Measurements from ENCODE around the gene ARL3.

ARL3 gene

DNA sequence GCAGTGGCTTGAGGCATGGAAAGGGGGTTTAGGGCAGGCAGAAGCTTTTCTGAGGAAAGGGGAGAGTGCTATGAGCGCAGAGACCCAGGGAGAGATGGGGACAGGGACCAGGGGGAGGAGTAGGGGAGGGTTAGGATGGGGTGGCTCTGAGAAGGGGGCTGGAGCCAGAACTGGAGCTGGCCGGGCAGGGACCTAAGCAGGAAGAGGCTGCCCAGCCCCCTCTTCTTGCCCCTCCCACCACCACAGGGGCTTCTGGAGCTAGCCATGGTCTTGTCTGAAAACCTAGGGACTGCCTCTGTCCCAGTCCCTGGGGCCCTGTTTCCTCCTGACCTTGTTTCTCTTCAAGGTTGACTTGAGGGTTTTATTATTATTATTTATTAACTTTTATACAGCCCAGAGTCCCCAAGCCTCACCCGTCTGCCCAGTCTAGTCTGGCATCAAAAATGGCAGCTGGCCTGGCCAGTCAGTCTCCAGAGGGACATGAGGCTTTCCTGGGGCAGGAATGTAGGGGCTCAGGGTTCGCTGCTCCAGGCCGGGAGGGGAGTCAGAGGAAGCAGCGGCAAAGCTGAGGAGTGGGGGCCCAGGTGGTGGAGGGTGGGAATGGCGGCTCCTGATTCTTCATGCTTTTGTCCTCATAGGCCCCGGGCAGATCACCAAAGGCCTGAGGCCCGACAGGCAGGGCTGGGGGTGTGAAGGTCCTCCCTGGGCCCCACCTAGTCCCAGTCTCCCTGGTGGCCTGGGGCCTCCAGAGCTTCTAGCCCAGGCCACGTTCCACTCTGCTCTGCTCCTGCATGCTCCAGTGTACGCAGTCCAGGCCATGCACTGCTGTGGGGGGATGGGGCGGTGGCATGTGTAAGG is 64.2 kb downstream of the ARL3 start:
- no peak for DNase-seq

DNA sequence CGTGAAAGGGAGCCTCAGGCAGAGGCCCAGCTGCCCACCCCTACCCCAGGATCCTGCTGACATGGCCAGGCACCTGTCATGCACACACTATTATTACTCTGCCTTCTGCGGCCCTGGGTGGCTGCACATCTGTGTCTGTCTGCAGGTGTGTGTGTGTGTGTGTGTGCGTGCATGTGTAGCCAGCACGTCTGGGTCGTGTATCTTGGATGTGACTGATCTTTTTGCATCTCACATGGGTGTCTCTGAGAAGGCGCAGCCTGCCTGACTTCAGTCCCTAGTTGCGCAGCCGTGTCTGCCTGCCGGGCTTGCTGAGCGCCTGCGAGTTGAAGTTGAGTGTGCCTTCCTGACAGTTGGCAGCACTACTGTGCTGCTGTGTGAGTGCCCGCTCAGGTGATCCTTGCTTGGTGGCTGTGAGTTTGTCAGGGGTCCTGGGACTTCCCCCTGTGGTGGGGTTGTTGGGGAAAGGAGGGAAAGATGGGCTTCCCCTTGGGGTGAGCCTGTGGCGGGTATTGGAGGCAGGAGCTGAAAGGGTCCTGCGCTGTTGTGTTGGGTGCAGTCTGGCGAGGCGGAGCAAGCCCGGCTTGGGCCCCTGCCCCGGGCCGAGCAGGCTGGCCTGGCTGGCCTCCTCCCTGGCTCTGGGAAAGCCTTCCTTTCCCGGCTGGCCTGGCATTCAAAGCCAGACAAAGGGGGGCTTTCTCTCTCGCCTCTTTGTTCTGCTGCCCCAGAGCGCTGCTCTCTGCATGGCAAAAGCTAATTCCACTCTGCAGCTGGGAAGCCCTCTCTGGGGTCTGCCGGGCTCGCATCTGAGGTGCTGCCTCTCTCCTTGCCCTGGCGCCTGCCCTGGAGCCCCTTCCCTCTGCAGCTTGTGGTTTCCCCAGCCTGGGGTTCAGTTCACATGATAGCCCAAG is 65.1 kb downstream of the ARL3 start:
- no peak for DNase-seq

DNA sequence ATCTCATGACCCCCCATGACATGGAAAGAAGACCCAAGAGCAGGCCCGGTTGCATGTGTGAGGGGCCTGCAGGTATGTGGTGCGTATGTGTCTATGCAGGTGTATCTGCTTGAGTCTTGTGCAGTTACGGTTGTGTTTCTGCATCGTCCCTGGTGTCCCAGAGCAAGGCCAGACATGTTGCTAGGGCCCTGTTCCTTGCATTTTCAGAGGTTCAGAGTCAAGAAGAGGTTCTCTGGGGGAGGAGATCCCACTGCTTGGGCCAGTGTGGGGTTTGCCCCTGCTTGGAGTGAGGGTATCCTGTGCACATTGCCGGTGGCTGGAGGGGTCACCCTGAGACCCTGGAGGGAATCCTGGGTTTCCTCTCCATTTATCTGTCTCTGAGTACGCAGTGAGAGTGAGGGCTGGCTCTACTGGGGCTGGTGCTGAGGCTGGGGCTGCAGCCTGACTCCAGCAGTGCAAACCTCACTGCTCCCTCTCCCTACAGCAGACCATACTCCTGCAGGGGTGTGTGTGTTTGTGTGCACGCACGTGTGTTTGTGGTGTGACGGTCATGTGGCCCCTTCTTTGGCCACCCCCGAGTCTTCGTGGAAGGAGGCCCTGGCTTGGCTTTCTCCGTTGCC is 65.8 kb downstream of the ARL3 start:
- no peak for DNase-seq

DNA sequence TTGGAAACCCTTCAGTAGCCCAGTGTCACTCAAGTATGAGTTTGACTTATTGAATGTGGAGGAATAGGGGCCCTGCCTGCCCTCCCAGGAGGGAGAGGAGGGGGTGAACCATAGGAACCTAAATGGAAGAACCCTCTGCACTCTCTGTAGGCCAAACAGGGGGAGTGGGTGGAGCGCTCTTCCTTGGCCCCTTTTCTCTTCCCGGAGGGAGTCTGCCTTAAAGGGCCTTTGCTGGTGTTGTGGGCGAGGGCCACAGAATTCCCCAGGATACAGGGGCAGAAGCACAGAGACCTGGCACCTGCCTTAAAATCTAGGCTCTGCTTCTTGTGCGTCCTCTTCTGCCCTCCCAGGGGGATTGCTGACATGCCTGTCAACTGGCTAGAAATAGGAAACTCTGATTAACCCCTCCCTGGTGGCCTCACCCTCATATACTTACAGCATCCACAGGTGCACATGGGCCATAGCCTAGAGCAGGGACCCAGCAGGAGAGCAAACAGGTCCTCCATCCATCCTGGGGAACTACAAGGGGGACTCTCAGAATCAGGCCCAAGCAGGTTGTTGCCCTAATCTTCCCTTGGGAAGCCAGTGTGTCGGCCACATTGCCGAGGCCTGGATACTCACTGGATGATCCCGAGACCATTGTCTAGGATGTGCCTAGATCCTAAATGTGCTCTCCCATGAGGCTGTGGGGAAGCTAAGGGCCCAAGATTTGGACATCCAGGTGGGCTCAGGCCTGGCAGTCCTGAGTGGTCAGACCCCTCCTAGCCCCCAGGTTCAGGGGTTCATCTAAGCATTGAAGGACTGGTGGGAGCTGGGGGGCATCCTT is 66.5 kb downstream of the ARL3 start:
- no peak for DNase-seq

DNA sequence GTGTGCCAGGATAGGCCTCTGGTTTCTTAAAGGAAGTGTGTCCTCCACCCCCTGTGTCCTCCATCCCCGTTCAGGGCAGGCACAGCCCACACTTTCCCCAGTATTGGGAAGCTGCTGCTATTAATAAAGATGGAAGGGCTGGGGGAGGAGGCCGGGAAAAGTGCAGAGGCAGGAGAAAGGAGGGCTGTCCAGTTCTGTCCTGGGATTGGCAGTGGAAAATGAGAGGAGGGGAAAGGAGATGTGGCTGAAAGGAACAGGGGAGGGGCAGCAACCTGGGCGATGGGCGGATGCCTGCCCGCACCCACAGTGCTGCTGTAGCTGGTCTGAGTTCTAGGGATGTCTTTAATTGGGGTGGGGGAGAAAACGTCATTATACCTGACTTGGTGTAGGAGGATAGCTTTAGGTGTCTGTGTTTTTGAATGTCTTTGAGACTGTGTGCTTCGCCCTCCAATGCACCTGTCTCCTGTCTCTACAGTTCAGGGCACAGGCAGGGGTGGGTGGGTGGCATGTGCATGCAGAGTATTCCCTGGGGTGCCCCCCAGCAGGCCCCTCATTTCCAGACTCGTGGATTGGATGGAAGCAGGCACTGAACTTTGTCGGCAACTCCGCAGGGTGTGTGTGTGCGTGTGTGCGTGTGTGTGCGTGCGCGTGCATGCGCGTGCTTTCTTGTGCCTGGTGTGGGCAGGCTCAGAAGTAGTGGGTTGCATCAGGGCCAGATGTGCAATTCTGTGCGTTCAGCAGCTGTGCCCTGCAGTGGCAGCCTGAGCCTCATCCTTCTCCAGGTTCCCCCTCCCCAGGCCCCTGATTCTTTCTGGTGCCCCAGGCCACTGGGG is 67.4 kb downstream of the ARL3 start:
- DNase-seq = no peak

DNA sequence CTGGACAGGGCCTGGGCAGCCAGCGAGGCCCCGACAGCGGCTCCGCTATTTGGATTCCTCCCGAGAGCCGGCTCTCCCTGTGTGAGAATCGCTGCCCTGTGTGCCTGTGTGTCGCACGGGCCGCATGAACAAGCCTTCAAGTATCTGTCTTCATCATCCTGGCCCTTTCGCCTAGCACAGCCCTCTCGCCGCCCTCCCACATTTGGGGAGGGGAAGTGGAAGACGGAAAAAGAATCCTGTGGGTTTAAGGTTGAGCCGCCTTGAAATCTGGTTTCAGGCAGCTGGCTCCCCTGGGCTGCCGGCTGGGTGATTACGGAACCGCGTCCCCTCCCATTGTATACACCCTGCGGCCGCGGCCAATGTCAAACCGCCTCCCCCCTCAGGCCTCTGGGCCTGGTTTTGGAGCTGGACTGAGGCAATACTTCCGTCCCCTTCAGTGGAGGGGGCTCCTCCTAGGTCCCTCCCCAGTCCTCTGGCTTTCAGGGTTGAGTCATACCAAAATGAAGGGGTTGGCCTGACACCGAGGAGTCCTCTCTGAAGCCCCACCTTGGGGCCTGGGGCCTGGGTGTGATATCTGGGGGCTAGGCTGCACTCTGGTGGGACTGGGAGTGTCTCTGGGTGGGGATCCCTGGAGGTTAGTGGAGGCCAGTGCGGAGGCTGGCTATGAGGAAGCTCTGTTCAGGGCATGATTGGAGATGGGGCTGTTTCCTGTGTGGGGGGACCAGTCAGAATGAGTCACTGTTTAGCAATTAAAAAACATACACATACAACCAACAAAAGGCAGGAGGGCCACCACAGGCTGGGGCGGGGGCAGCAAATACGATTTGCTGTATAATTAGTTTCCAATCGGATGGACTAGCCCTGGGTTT is 68.2 kb downstream of the ARL3 start:
- DNase-seq = no peak

DNA sequence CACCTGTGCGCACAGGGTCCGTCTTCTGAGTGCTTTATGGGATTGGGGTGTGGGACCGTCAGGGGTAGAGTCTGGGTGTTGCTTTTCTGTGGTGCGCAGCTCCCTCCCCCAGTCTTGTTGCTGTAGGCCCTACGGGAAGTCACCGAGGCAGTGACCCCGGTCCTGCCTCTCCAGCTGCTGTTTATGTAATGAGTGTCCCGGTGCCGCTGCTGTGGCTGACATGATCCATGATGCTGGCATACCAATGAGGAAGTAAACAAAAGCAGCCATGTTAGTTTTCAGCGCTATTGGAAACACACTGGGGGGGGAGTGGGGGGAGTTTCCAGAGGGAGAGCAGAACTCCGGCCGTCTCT is 68.8 kb downstream of the ARL3 start:
- peak; percentile 14 for DNase-seq

DNA sequence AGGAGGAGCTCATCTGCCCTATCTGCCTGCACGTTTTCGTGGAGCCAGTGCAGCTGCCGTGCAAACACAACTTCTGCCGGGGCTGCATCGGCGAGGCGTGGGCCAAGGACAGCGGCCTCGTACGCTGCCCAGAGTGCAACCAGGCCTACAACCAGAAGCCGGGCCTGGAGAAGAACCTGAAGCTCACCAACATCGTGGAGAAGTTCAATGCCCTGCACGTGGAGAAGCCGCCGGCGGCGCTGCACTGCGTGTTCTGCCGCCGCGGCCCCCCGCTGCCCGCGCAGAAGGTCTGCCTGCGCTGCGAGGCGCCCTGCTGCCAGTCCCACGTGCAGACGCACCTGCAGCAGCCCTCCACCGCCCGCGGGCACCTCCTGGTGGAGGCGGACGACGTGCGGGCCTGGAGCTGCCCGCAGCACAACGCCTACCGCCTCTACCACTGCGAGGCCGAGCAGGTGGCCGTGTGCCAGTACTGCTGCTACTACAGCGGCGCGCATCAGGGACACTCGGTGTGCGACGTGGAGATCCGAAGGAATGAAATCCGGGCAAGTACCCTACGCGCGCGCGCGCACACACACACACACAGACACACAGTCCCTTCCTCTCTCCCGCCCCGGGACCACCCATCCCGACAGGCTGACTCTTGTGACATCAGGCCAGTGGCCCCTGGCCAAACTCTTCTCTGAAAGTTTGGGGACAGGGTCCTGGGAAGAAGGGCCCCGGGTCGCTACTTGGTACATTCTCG is 69.4 kb downstream of the ARL3 start:
- DNase-seq = peak; percentile 24

DNA sequence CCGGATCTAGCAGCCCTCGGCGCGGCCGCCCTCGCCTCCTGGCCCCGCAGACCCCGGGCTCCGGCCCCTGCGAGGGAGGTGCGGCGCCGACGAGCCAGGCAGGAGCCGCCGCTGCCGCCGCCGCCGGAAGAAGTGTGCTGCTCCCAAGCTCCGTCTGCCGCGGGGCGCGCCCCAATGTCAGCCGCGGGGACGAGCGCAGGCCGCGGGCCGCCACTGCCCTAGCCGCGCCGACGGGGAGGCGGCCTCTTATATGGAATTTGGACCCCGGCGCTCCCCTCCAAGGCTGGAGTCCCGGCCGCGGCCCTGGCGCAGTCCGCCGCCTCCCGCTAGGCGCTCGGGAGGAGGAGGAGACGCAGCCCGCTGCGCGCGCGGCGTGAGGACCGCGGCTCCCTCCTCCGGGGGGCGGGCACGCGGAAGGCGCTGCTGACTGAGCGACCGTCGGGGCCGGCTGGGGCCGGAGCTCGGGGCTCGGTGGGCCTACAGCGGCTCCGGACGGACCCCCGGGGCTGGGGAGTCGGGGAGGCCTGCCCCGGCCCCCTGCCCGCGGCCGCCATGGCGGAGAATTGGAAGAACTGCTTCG is 70.0 kb downstream of the ARL3 start, which contains the start of gene TRIM8:
Gene TRIM8, plus strand, starts transcription at position 414 of the 580 bp plus-strand sequence. Its CDS starts 139 bp downstream, at position 553.
- DNase-seq = no peak

DNA sequence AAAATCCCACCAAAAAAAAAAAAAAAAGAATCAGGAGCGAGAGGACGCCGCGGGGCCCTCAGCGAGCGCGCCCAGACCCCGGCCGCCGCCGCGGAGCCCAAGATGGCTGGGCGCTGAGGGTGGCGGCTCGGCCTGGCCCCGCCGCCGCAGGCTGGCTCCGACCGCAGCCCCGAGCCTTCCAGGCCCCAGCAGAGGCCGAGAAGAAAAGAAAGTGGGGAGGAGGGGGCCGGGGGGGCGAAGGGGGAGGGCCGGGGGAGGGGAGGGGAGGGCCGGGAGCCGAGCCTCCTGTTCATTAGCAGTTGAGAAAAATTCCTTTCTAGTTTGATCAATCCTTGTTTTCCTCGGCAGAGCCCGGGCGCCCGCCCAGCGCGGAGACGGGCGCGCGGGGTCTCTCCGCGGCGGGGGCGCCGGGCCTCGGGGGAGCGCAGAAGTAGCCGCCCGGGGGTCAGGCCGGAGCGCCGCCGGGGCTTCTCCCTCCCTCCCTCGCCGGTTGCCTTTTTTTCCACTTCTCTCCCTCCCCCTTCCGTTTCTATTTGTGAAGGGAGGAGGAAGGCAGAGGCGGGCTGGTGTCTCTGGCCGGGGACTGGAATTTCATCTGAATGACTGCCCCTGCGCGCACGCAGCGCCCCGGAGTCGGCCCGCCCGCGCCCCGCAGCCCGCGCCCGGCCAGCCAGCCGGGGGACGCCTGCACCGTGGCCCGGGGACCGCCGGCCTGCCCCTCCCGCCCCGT is 70.7 kb downstream of the ARL3 start:
- peak; percentile 55 for DNase-seq

DNA sequence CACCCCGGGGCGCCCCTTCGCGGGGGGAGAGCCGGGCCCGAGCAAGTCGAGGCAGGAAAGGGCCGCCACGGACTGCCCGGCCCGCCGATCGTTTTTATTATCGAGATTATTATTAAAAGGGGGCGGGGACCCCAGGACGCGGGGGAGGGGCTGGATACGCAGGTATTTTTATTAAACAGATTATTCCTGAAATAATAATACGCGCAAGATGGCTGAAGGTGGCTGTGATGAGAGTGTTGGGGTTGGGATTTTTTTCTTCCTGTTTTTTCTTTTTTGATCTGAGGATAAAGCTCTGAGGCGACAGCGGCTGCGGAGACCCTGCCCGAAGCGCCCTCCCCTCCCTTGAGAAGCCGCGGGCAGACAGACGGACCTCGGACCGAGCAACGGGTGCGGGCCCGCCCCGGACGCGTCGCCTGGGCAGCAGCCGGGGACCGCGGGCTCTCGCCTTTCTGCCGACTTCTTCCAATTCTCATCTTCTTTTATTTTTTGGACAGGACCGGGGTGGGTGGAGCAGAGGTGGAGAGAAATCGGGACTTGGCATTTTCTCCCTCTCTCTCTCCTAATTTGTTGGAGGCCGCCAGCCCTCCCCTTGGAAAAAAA is 71.4 kb downstream of the ARL3 start:
- peak; percentile 34 for DNase-seq

DNA sequence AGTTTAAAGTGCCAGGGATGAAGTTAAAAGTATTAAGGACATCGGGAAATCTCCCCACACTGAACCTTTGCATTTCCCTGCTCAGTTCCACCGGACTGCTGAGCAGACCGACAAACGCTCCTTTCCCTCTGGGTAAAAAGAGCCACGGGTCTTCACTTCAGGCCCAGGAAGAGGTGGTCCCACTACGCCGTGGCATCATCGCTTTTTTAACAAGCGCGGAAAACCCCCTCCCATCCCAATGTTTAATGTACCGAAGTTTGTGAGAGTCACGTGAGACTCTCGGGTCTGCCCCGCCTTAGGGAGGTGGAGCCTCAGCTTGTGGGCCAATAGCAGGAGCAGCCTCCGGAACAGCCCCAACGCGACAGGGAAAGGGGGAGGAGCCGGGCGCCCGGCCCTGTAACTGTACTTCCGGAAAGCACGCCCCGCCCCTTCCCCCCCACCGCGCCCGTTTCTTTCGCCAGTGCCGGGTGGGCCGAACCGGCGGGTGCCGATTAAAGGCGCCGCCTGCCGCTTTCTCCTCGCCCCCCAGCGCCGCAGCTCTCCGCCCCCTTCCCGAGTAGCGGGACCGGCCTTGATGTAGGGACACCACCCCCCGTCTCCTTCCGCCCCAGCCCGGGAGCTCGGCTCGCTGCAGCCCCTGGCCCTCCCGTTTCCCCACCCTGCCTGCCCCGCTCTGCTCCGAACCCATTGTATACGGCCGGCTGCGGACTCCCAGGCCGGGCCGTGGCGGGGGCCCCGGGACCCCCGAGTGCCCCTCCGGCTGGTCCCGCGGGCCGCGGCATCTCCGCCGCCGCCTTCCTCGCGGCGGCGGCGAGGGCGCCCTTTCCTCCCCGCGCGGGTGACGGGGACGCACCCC is 72.1 kb downstream of the ARL3 start:
- peak; percentile 93 for DNase-seq

DNA sequence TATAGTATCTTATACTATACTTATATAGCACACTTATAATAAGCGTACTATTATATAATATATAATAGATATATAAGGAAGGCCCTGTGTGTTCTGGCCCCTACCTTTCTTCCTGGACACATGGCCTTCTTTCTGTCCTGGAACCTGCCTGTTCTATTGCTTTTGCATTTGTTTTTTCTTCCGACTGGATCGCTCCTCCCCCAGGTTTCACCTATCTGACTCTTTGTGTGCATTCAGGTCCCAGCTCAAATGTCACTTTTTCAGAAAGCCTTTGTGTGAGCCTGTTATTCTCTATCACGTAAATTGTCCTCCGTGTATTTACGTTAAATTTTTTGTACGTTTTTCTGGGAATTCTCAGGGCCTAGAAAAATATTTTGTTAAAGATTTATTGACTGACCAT is 72.8 kb downstream of the ARL3 start:
- DNase-seq = no peak

DNA sequence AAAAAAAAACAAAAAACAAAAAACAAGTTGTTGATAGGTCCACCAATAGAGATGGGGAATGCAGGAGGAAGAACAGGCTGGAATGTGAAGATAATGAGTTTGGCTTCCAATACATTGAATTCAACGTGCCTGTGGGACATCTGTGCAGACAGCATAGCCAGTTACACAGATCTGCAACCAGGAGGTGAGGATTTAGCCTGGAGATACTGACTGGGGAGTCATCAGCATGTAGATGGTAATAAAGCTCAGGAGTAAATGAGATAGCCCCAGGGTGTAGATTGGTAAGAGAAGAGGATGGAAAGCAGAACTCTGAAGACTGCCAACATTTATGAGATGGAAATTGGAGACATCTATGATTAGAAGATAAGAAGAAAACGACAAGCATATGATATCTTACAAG is 74.7 kb downstream of the ARL3 start:
- DNase-seq = no peak

DNA sequence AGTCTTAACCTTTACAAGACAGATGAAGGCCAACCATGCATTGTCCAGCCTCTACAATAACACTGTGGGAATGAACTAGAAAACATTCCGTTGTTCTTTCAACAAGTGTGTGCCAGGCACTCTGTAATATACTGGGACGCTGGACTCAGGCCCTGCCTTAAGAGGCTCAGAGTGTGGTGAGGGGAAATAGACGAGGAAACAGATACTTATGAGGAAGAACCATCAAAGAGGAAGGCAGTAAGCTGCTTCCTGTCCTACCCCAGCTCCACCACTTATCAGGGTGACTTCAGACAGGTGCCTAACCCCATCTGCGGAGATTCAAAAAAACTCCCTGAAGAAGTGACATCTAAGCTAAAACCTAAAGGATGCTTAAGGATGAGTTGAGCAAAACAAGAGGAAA is 78.8 kb downstream of the ARL3 start:
- no peak for DNase-seq

DNA sequence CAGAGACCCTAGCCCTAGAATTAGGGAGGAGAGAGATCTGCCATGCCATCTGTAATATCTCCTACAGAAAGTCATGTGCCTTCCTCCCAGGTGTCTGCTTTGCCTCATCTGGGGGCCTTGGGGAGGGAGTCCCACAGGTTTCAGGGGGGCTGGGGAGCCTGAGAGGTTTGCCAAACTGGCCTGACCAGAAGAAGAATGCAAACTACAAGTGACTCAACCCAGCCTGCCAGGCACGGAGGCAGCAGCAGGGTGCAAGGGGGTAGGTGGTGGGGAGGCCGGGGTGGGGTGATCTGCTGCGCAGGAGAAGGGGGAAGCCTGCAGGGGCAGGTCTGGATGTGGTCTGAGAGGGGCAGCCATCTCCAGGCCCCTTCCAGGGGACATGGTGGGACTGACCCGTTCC is 79.5 kb downstream of the ARL3 start:
- no peak for DNase-seq

DNA sequence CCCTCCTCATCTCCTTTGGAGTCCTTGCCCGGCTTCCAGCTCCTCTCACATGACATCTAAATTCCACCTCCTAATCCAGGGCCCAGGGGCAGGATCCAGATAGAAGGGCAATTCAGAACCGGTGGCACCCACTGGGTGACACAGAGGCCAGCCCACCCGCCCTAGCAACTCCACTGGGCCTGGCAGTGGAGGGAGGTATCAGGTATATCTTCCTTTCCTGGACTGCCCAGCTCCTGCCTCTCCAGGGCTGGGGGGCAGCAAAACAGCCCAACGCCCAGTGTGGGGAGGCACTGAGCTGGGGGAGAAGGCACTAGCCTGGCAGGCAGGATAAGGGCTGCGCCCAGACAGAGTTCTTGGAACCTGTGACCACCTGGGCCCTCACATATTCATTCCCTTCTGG is 80.3 kb downstream of the ARL3 start:
- DNase-seq = no peak

Data from NCI-H1694 treated with DMSO at 0.1 percent for 48 hours (cell line).